ENCODE results near the gene ASCC3.

DNA sequence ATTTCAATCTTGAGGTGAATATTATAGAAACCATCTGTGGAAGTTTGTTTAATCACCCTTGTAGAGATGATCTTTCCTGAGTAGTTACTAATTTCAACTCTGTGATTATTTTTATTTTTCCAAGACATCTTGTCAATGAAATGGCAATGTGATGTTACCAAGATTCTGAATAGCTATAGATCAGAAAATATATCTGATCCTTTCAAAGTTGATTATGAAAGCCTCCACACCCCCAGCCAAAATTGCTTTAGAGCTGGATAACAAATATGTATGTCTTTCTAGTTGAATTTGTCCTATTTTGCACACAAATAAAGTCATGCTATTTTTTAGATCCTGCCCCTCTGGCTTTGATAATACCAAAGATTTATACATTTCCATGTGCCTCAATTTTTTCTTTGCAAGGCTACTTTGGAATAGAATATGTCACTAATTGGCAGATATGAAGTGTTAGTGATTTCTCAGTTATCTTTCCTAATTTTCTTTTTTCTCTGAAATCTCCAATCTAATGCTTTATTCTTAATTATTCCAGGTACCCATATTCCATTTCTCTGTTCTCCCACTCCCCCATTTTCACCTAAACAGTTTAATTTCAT, 421.4 kb downstream of the ASCC3 start:
- TF ChIP-seq, protein P1, sequence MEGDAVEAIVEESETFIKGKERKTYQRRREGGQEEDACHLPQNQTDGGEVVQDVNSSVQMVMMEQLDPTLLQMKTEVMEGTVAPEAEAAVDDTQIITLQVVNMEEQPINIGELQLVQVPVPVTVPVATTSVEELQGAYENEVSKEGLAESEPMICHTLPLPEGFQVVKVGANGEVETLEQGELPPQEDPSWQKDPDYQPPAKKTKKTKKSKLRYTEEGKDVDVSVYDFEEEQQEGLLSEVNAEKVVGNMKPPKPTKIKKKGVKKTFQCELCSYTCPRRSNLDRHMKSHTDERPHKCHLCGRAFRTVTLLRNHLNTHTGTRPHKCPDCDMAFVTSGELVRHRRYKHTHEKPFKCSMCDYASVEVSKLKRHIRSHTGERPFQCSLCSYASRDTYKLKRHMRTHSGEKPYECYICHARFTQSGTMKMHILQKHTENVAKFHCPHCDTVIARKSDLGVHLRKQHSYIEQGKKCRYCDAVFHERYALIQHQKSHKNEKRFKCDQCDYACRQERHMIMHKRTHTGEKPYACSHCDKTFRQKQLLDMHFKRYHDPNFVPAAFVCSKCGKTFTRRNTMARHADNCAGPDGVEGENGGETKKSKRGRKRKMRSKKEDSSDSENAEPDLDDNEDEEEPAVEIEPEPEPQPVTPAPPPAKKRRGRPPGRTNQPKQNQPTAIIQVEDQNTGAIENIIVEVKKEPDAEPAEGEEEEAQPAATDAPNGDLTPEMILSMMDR (IDR thresholded peaks at IDR 0.05), result no peak
- TF ChIP-seq EZH2phosphoT487 (IDR thresholded peaks at IDR 0.05) (no peak), EZH2 (IDR thresholded peaks at IDR 0.05) (no peak)

Measured in neural progenitor cell (in vitro differentiated cells).